ENCODE data around the gene SLC6A1. TPM values are rescaled to one million over a fixed set of nuclear protein-coding genes. Genes with fewer than 3 reads are reported as not detected.

The SLC6A1 gene
- total and polyA plus RNA-seq, 2 of the 4 experiments (the other 2 are of a cell fraction), result 0.02 TPM; not detected in 1

- H3K56ac ChIP-seq (ENCODE audit: extremely low read depth, insufficient read depth, low read length), result no peak overlapping the region
- TF ChIP-seq FOS (IDR thresholded peaks at IDR 0.05; ENCODE audit: low read depth, low read length), result no peak
- no peak for TF ChIP-seq CTCF (conservative IDR thresholded peaks at IDR 0.05; ENCODE audit: low read depth, low read length)
- no peak for TF ChIP-seq CEBPB (IDR thresholded peaks at IDR 0.05; ENCODE audit: low read depth, low read length)
- no peak overlapping the region for H3K14ac ChIP-seq (replicated peaks; ENCODE audit: low read depth, low read length)
- H3K27ac ChIP-seq (ENCODE audit: insufficient read depth, low read length), result no peak overlapping the region
- ATAC-seq (ENCODE audit: low read depth) (no peak), DNase-seq (no peak)
- H4K91ac ChIP-seq (ENCODE audit: insufficient read depth, low read depth, low read length), result no peak overlapping the region
- intact Hi-C loops (cut with micrococcal nuclease) (no loop called here), dilution Hi-C loops (cut with HindIII; ENCODE audit: low sequenced_read_pairs, unreplicated experiment) (no loop called here), in situ Hi-C loops (cut with MboI; ENCODE audit: low sequenced_read_pairs) (no loop called here)
- no peak overlapping the region for H3K18ac ChIP-seq (ENCODE audit: low read depth, low read length)
- H2AK5ac ChIP-seq (ENCODE audit: low read depth, low read length), result no peak overlapping the region
- ChIA-PET CTCF (interaction anchor here (0.7 to 1.5 kb wide), 2 partner anchors 18 kb away, joined by 3 to 4 read pairs; no protein-coding TSS in a partner anchor), POLR2A (ENCODE audit: unreplicated experiment) (no interaction called here)
- BruUV-seq (replicated peaks), result no TSS peak
- H3K79me1 ChIP-seq (ENCODE audit: low read depth in 1 of 2, low read length in 2 of 2), result no peaks in the 10 kb centered on the region
- no peak overlapping the region for H4K8ac ChIP-seq (ENCODE audit: low read depth in 2 of 2, low read length in 2 of 2)
- no peaks in the 10 kb centered on the region for H3K4me1 ChIP-seq (ENCODE audit: control insufficient read depth, insufficient read depth, low read length)
- no peaks in the 10 kb centered on the region for H3K9me3 ChIP-seq (ENCODE audit: control insufficient read depth, insufficient read depth, low read length)
- no peak overlapping the region for H2AK9ac ChIP-seq (replicated peaks; ENCODE audit: low read depth, low read length, poor library complexity)
- no peak overlapping the region for H2BK5ac ChIP-seq (ENCODE audit: low read depth, low read length, poor library complexity, severe bottlenecking)
- no peak overlapping the region for H2BK20ac ChIP-seq (ENCODE audit: low read depth, low read length)
- H4K5ac ChIP-seq (ENCODE audit: low read depth, low read length), result no peak overlapping the region
- no peak overlapping the region for H3K4me2 ChIP-seq (ENCODE audit: low read depth, low read length)
- WGBS, 2 experiments (ENCODE audit: extremely low coverage in 2 of 2, insufficient read length in 1 of 2), result no CpG with 5 or more reads among the region's 11 CpGs
- H3K9ac ChIP-seq (ENCODE audit: low read depth, low read length), result no peak overlapping the region
- H3K4me3 ChIP-seq (ENCODE audit: insufficient read depth, low read depth, low read length), result no peak overlapping the region
- no peak overlapping the region for H2BK120ac ChIP-seq (ENCODE audit: low read depth, low read length)
- H2BK15ac ChIP-seq (ENCODE audit: low read depth, low read length), result no peak overlapping the region
- H3K36me3 ChIP-seq (ENCODE audit: control insufficient read depth, insufficient read depth, low read length), result no peaks in the 10 kb centered on the region
- H2AFZ ChIP-seq (replicated peaks; ENCODE audit: low read length, poor library complexity), result peak overlapping the region; percentile 27
- no peak overlapping the region for H3K23ac ChIP-seq (ENCODE audit: low read depth, low read length)
- peaks cover 48% of the 10 kb centered on the region for H3K27me3 ChIP-seq (ENCODE audit: control insufficient read depth, insufficient read depth, low read length)
- no peak overlapping the region for H3K4ac ChIP-seq (ENCODE audit: low read depth, low read length)
- H4K20me1 ChIP-seq (ENCODE audit: insufficient read depth, low read length), result no peaks in the 10 kb centered on the region
- H3K9me1 ChIP-seq (ENCODE audit: insufficient read depth, low read length), result no peaks in the 10 kb centered on the region
Observed at GRCh38 chr3:11001020-11001657, 8.6 kb downstream of the SLC6A1 start.

Data from IMR-90 (cell line).